Activated T-helper 1 cell treated with anti-CD3 and anti-CD28 coated beads, Interleukin-12 subunit alpha, Interleukin-12 subunit beta, Interleukin-2, Interleukin-4 antibody, amounts not matched to agents 30 ng/mL and 10 ng/mL and 1 ng/mL, durations not matched to agents 14 hours and 24 hours and 36 hours (primary cell): ENCODE data around the gene ASB2. TPM values are rescaled to one million over a fixed set of nuclear protein-coding genes. Genes with fewer than 3 reads are reported as not detected.

Experiments used
- DNase-seq: peaks from one replicate; pipeline ENCODE4 v3.0.0; 2021; ENCODE audit warnings: low spot score
- H3K27ac Mint-ChIP-seq: one replicate; pipeline ENCODE4 v1.8.0; 2021; ENCODE audit warnings: mild to moderate bottlenecking, mixed read lengths
- H3K27me3 Mint-ChIP-seq: one replicate; pipeline ENCODE4 v1.8.0; 2022; ENCODE audit warnings: mild to moderate bottlenecking, moderate library complexity, mixed read lengths; ENCODE audit not compliant: insufficient read depth
- H3K36me3 Mint-ChIP-seq: one replicate; pipeline ENCODE4 v1.8.0; 2021; ENCODE audit warnings: low read depth, mixed read lengths
- H3K4me1 Mint-ChIP-seq: one replicate; pipeline ENCODE4 v1.8.0; 2021; ENCODE audit warnings: low read depth, mixed read lengths
- H3K4me3 Mint-ChIP-seq: one replicate; pipeline ENCODE4 v1.8.0; 2021; ENCODE audit warnings: mild to moderate bottlenecking, moderate library complexity, mixed read lengths
- H3K9me3 Mint-ChIP-seq: one replicate; pipeline ENCODE4 v1.8.0; 2021; ENCODE audit warnings: mixed read lengths
- intact Hi-C: fragments of 100-400 bp; cut with micrococcal nuclease; formaldehyde crosslinking; loops from one replicate; pipeline ENCODE4 v1.15.1; 2024
- total RNA-seq: library from RNA; stranded (reverse); gene quantifications from 2 replicates; pipeline ENCODE4 v1.2.3, GENCODE V29; 2022

ASB2 gene
- total RNA-seq, 1 donor from 2014 or later: 23.4 TPM

DNA sequence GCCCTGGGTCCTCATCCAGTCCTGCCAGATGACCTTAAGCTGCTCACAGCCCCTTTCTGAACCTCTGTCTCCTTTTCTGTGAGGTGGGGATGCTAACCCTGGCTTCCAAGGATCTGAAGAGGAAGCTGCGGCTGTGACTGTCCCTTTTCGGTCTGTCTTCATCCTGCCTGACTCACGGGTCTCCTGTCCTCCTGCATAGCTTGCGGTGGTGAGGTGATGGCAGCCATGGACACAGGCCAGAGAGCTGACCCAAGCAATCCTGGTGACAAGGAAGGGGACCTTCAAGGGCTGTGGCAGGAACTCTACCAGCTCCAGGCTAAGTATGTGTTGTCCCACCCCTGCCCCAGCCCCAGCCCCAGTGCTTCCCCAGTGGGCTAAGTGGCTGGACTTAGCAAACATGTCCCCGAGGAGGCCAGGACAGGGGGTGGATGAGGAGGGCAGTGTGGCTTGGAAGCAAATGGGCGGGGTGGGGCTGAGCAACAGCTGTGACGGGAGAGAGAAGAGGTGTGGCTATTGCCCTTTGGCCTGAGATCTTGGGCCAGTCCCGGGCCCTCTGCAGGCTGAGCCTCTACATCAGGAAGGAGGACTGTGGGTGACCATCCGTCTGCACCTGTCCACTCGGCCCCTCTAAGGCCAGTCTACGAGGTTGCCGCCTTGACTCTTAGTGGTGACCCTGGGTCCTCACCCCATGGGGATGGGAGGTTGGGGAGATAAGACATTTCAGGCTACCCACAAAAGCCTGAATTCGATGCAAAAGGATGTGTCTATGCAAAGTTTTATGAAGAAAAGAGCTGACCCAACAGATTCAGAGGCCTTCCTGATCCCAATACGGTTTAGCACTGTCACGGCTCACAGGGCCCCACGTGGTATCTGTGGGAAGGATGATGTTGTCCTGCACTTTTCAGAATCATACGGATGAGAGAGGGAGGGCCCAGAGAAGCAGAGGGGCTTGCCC lies 21.8 kb upstream of the ASB2 start:
- H3K4me1 Mint-ChIP-seq: peaks cover 48% of the 10 kb centered on the region
- H3K9me3 Mint-ChIP-seq: no peaks in the 10 kb centered on the region
- no peak for DNase-seq
- intact Hi-C loops: no loop called here
- H3K36me3 Mint-ChIP-seq: no peaks in the 10 kb centered on the region
- no peak overlapping the region for H3K27ac Mint-ChIP-seq
- peaks cover 4% of the 10 kb centered on the region for H3K27me3 Mint-ChIP-seq
- H3K4me3 Mint-ChIP-seq: no peak overlapping the region

DNA sequence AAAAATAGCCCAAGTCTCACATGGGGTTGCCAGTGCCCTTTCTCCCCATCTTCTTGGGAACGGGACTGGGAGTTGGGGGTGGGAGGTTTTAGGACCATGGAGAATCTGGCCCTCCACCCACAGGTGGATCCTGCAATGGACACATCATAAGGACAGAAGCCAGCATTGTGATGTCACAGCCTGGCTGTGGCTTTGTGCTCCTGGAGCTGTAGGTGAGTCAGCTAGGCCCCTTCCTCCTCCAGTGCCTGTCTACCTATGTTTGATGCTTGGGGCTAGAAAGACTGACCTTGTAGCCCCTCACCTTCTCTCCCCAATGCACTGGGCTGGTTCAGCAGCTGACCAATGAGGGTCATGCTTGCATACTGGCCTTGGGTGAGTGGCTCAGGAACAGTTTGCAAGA lies 20.7 kb upstream of the ASB2 start, which contains the start of gene CCDC197:
TSS of gene CCDC197 (plus strand) at position 220 of the 400 bp plus-strand sequence. CDS start 831 bp downstream, outside the sequence.
- intact Hi-C loops: no loop called here
- H3K9me3 Mint-ChIP-seq: no peaks in the 10 kb centered on the region
- H3K4me3 Mint-ChIP-seq: no peak within 1 kb of the TSS
- no peak for DNase-seq
- H3K36me3 Mint-ChIP-seq: no peaks in the 10 kb centered on the region
- H3K4me1 Mint-ChIP-seq: peaks cover 47% of the 10 kb centered on the region
- peak within 1 kb of the TSS; percentile 25 for H3K27ac Mint-ChIP-seq
- H3K27me3 Mint-ChIP-seq: peaks cover 4% of the 10 kb centered on the region

DNA sequence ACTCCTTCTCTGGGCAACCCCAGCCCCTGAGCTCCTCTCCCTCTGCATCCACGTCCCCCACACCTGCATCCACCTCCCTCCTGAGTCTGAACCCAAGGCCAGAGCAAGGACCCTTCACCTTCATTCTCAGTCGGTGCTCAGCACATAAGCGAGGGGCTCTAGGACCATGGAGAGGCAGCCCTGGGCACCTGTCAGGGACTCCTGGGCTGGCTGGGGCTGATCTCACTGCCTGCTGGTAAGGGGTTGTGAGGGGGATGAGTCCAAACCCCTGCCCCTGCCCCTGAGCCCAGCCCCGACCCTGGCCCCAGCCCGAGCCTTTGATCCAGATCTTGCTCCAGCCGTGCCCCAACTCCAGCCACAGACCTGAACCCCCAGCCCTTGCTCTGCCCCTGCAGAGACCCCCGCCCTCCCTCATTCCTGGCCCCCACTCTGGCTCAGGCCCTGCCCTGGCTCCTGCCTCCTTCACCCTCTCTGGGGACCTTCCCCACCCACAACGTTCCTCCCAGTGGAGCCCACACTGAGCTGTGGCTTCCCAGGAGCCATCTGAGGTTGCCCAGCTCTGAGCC lies 19.8 kb upstream of the ASB2 start:
- intact Hi-C loops: no loop called here
- no peaks in the 10 kb centered on the region for H3K36me3 Mint-ChIP-seq
- H3K9me3 Mint-ChIP-seq: no peaks in the 10 kb centered on the region
- peaks cover 38% of the 10 kb centered on the region for H3K4me1 Mint-ChIP-seq
- no peak overlapping the region for H3K4me3 Mint-ChIP-seq
- H3K27ac Mint-ChIP-seq: peak overlapping the region; percentile 67
- H3K27me3 Mint-ChIP-seq: peaks cover 4% of the 10 kb centered on the region
- DNase-seq: no peak

DNA sequence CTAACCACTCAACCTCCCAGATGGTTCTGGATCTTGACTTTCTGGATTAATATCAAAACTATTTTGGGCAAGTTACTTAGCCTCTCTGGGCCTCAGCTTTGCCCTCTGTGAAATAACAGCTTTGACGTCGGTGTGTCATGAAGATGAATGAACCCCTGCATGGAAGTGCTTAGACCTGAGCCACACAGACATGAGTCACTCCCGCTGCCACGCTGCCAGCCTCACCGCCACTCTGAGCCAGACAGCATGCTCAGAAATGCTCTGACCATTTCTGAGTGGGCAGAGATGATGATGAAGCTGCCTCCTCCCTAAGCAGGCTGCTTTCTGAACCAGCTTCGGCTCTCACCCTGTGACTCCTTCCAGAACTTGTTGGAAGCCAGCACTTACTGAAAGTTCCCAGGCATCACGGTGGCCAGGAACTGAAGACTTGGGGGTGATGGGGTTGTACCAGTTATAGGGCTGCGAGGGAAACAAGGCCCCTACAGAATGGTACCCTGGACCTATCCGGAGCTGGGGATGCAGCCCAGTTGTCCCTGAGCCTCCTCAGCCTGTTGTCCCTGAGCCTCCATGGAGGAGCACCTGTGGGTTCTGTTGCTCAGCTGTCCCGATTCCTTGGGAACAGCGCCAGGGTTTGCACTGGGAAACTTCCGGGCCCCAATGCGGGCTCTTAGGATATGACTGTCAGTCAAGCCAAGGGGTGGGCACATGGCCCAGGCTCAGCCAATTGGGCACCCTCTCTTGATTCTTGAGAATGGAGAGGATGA lies 18.7 kb upstream of the ASB2 start:
- H3K9me3 Mint-ChIP-seq: no peaks in the 10 kb centered on the region
- peak overlapping the region; percentile 67 for H3K27ac Mint-ChIP-seq
- H3K4me1 Mint-ChIP-seq: peaks cover 36% of the 10 kb centered on the region
- H3K27me3 Mint-ChIP-seq: peaks cover 4% of the 10 kb centered on the region
- intact Hi-C loops: no loop called here
- no peaks in the 10 kb centered on the region for H3K36me3 Mint-ChIP-seq
- no peak for DNase-seq
- no peak overlapping the region for H3K4me3 Mint-ChIP-seq

DNA sequence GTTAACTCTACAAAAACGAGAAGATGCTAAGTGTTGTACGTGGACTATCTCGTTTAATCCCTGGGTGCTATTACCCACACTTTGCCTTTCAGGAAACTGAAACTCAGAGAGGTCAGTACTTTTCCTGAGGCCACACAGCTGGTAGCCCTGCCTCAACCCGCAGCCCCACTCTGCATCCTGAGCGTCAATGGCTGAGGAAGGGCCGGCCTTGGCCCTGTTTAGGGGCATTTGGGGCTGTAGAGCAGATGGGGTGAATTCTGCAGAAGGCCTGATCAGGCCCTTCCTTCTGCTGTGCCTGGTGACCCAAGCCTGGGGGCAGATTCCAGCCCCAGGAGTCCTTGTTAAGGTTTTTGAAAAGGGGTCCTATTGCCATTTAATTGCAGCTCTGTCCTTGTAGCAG lies 17.0 kb upstream of the ASB2 start:
- no peak for DNase-seq
- peaks cover 4% of the 10 kb centered on the region for H3K27me3 Mint-ChIP-seq
- H3K9me3 Mint-ChIP-seq: no peaks in the 10 kb centered on the region
- intact Hi-C loops: no loop called here
- H3K4me1 Mint-ChIP-seq: peaks cover 30% of the 10 kb centered on the region
- H3K27ac Mint-ChIP-seq: no peak overlapping the region
- no peaks in the 10 kb centered on the region for H3K36me3 Mint-ChIP-seq
- no peak overlapping the region for H3K4me3 Mint-ChIP-seq

DNA sequence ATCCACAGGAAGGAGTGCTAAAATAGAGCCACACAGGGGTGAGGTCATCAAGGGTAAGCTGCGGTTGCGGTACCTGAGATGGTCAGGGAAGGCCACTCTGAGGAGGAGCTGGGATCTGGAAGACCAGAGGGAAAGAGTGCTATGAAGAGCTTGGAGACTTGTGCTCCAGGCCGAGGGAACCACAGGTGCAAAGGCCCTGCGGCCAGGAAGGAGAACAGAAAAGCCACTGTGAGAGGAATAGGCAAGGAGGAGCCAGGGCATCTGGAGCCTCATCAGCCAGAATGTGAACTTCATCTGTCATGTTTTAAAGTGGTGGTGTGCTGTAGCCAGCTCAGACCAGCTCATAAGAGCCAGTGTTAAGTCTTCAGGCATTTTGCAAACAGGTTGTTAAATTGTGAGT lies 15.3 kb upstream of the ASB2 start:
- intact Hi-C loops: no loop called here
- peaks cover 20% of the 10 kb centered on the region for H3K4me1 Mint-ChIP-seq
- H3K27ac Mint-ChIP-seq: no peak overlapping the region
- no peaks in the 10 kb centered on the region for H3K9me3 Mint-ChIP-seq
- H3K4me3 Mint-ChIP-seq: no peak overlapping the region
- DNase-seq: no peak
- no peaks in the 10 kb centered on the region for H3K36me3 Mint-ChIP-seq
- peaks cover 1% of the 10 kb centered on the region for H3K27me3 Mint-ChIP-seq

DNA sequence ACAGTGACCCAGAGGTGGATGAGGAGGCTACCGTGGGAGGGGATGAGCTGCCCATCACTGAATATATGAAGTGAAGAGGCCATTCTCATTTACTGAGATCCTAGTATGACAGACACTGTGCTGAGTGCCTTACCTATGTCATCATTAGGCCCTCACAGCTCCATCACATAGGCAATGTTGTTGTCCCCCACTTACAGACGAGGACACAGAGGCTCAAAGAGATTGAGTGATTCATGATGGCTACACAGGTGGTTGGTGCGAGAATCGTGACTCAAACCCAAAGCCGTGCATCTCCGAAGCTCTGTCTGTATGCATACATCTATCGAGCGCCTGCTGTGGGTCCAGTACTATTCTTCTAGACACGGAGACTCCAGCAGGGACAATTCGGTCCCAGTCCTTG lies 14.8 kb upstream of the ASB2 start:
- DNase-seq: no peak
- Mint-ChIP-seq H3K27ac (no peak overlapping the region), H3K4me3 (no peak overlapping the region), H3K27me3 (no peaks in the 10 kb centered on the region), H3K4me1 (peaks cover 20% of the 10 kb centered on the region), H3K36me3 (no peaks in the 10 kb centered on the region), H3K9me3 (no peaks in the 10 kb centered on the region)
- intact Hi-C loops: no loop called here

DNA sequence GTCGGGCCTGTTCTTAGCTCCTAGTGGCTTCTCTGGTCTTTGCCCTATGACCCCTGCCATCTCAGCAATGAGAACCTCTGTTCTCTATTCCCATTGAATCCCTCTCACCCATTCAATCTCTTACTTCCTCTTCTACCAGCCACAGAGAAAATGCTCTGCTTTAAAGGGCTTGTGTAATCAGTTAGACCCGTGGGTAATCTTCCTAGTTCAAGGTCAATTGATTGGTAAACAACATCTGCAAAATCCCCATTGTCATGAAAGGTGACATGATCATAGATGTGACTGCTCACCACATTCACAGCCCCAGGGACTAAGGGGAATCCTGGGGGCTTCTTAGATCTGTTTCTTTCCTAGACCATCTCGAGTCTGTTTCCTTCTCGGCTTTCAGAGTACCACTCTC lies 13.6 kb upstream of the ASB2 start:
- no peaks in the 10 kb centered on the region for H3K27me3 Mint-ChIP-seq
- H3K4me3 Mint-ChIP-seq: no peak overlapping the region
- no peaks in the 10 kb centered on the region for H3K9me3 Mint-ChIP-seq
- DNase-seq: no peak
- intact Hi-C loops: loop anchor here (1.0 kb wide), 1 partner anchor 9 kb away; no protein-coding TSS in a partner anchor
- no peak overlapping the region for H3K27ac Mint-ChIP-seq
- H3K4me1 Mint-ChIP-seq: peaks cover 10% of the 10 kb centered on the region
- H3K36me3 Mint-ChIP-seq: no peaks in the 10 kb centered on the region

DNA sequence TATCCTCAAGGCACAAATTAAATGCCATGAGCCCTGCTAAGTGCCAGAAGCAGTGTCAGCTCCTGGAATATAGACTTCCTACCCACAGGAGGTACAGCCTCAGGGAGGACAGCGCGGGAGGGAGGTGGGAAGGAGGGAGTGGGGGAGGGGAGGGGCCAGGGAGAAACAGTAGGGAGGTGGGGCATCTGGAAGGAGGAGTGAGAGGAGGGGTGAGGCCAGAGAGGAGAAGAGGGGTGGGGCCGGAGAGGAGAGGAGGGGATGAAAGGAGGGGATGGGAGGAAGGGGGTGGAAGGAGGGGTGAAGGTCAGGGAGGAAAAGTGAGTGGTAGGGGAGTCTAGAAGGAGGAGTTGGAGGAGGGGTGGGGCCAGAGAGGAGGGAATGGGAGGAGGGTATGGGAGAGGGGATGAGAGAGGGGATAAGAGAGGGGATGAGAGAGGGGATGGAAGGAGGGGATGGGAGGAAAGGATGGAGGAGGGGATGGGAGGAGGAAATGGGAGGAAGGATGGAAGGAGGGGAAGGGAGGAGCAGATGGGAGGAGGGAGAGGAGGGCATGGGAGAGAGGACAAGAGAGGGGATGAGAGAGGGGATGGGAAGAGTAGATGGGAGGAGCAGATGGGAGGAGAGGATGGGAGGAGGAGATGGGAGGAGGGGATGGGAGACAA lies 11.6 kb upstream of the ASB2 start:
- Mint-ChIP-seq H3K27ac (no peak overlapping the region), H3K36me3 (no peaks in the 10 kb centered on the region)
- DNase-seq: no peak

DNA sequence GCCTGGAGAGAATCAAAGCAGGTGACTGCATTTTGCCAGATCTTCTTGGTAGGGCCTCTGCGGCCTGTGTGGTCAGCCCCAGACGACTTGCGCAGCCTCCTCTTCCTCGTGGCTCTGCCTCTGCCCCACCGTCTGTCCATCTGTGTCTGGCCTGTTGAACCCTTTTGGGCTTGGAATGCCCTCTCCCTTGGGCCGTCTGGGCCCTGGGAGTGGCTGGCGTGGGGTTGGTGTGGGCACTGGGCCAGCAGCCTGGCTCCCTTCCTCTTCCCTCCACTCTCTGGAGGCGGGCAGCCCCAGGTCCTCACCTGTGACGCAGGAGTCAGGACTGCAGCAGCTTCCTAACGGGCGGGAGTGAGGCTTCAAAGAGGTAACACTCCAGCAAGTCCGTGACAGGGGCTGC lies 11.0 kb upstream of the ASB2 start:
- no peaks in the 10 kb centered on the region for H3K36me3 Mint-ChIP-seq
- no peaks in the 10 kb centered on the region for H3K9me3 Mint-ChIP-seq
- no peaks in the 10 kb centered on the region for H3K27me3 Mint-ChIP-seq
- H3K27ac Mint-ChIP-seq: no peak overlapping the region
- no peak overlapping the region for H3K4me3 Mint-ChIP-seq
- peaks cover 7% of the 10 kb centered on the region for H3K4me1 Mint-ChIP-seq
- intact Hi-C loops: no loop called here
- no peak for DNase-seq

More for the DNA sequence above, 11.6 kb upstream of the ASB2 start:
- no peaks in the 10 kb centered on the region for H3K9me3 Mint-ChIP-seq
- intact Hi-C loops: no loop called here
- H3K4me3 Mint-ChIP-seq: no peak overlapping the region
- no peaks in the 10 kb centered on the region for H3K27me3 Mint-ChIP-seq
- H3K4me1 Mint-ChIP-seq: peaks cover 7% of the 10 kb centered on the region

DNA sequence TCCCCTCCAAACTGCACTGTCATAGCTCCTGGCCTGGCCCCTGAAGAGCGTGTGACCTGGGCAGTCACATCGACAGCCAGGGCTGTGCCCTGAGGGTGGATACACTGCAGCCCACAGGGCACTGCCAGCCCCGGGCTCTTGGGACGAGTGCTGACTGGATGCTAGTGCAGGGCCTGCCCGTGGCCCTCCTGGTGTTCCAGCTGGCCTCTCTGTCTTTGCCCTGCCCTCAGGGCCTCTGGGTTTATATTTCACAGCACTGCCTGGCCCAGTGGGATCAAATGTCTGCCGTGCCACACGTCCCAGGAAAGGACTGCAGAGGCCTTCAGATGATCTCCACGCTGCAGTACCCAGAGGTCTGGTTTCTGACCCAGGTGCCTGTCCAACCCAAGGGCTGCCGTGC lies 10.6 kb upstream of the ASB2 start:
- peaks cover 11% of the 10 kb centered on the region for H3K4me1 Mint-ChIP-seq
- intact Hi-C loops: no loop called here
- no peak overlapping the region for H3K4me3 Mint-ChIP-seq
- no peaks in the 10 kb centered on the region for H3K9me3 Mint-ChIP-seq
- no peak overlapping the region for H3K27ac Mint-ChIP-seq
- no peaks in the 10 kb centered on the region for H3K36me3 Mint-ChIP-seq
- H3K27me3 Mint-ChIP-seq: no peaks in the 10 kb centered on the region
- DNase-seq: no peak

DNA sequence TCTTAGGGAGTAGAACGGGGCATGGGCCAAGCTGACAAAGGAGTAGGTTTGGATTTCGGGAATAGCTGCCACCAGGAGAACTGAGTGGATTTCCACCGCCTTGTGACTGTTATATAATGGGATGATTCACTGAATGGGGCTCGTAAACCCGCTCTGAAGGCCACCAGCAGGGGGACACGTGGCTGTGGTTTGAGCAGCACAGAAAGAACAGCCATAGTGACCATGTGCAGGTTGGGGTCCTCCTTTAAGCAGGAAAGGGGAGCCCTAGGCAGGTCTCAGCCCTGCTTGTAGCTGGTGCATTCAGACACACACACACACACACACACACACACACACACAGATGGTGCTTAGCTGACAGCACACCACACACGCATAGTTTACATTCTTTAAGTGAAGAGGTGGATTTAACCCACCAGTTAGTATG lies 8.6 kb upstream of the ASB2 start:
- Mint-ChIP-seq H3K4me1 (peaks cover 23% of the 10 kb centered on the region), H3K36me3 (peaks cover 6% of the 10 kb centered on the region), H3K27ac (no peak overlapping the region), H3K9me3 (no peaks in the 10 kb centered on the region), H3K4me3 (no peak overlapping the region), H3K27me3 (peaks cover 2% of the 10 kb centered on the region)
- intact Hi-C loops: no loop called here
- DNase-seq: no peak
